Left lung (tissue), 10 donors: ENCODE measurements around the gene CRTC1. TPM values are rescaled to one million over a fixed set of nuclear protein-coding genes. Genes with fewer than 3 reads are reported as not detected.

ENCODE experiments used
- ATAC-seq: fragments of 200-7000 bp; cut with Tn5 transposase; one replicate; pipeline ENCODE4 v1.9.1; 2020; ENCODE audit warnings: moderate library complexity
- DNase-seq, 4 donors: peaks; one replicate each; pipeline ENCODE4 v3.0.0-alpha.2; 2013 to 2020
- H3K27ac ChIP-seq, 2 donors: fragments of 200-600 bp; sonication (generic) in 1 of 2; one replicate each; pipeline versions ENCODE4 v1.5.0 to v1.8.0; 2020 to 2021
- H3K27me3 ChIP-seq, 2 donors: fragments of 200-600 bp; sonication (generic) in 1 of 2; one replicate each; pipeline versions ENCODE4 v1.5.0 to v1.8.0; 2020 to 2021
- H3K36me3 ChIP-seq, 2 donors: fragments of 200-600 bp; sonication (generic) in 1 of 2; one replicate each; pipeline versions ENCODE4 v1.5.0 to v1.8.0; 2020 to 2021
- H3K4me1 ChIP-seq, 2 donors: fragments of 200-600 bp; one replicate each; pipeline ENCODE4 v1.8.0; 2021
- H3K4me3 ChIP-seq, 2 donors: fragments of 200-600 bp; sonication (generic) in 1 of 2; one replicate each; pipeline versions ENCODE4 v1.5.0 to v1.8.0; 2020 to 2021; ENCODE audit warnings: mild to moderate bottlenecking in 1 of 2
- H3K9me3 ChIP-seq, 2 donors: fragments of 200-600 bp; sonication (generic) in 1 of 2; one replicate each; pipeline versions ENCODE4 v1.5.0 to v1.8.0; 2020 to 2021
- intact Hi-C, 2 donors: fragments of 100-400 bp; cut with DNase I; formaldehyde crosslinking; loops; one replicate each; pipeline versions ENCODE4 v1.11.2 to v1.14.2; 2022
- polyA plus RNA-seq, 6 donors: library from polyadenylated mRNA; unstranded; fragments of 120-200 nt; gene quantifications; one replicate each; pipeline ENCODE4 v1.2.1, GENCODE V29; 2013; ENCODE audit not compliant: insufficient read length in 6 of 6
- total RNA-seq, 2 donors: library from RNA; stranded (reverse); fragmentation: NEBNext Ultra II Directional; extraction: Animal tissue kit (Norgen Biotek cat#: 25700); gene quantifications; one replicate each; pipeline ENCODE4 v1.2.1, GENCODE V29; 2021
- TF ChIP-seq, protein P1 (sequence below), 2 donors: fragments of 200-600 bp; sonication (generic) in 1 of 2; IDR thresholded peaks; one replicate each; pipeline versions ENCODE4 v1.5.0 to v1.8.0; 2021; ENCODE audit warnings: antibody characterized with exemption in 2 of 2
- donor health status: DM: no; HTN: yes; CAD: no.
- donor health status: DM: no; HTN: no; CAD: no.

CRTC1 gene
- total and polyA plus RNA-seq, 8 donors: 11.3 to 23.9 (median 14.6) TPM

- TF ChIP-seq, protein P1, sequence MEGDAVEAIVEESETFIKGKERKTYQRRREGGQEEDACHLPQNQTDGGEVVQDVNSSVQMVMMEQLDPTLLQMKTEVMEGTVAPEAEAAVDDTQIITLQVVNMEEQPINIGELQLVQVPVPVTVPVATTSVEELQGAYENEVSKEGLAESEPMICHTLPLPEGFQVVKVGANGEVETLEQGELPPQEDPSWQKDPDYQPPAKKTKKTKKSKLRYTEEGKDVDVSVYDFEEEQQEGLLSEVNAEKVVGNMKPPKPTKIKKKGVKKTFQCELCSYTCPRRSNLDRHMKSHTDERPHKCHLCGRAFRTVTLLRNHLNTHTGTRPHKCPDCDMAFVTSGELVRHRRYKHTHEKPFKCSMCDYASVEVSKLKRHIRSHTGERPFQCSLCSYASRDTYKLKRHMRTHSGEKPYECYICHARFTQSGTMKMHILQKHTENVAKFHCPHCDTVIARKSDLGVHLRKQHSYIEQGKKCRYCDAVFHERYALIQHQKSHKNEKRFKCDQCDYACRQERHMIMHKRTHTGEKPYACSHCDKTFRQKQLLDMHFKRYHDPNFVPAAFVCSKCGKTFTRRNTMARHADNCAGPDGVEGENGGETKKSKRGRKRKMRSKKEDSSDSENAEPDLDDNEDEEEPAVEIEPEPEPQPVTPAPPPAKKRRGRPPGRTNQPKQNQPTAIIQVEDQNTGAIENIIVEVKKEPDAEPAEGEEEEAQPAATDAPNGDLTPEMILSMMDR (IDR thresholded peaks at IDR 0.05): no peak
- Histone ChIP-seq H3K4me3 (no peak overlapping the region), H3K27ac (no peak overlapping the region), H3K27me3 (no peaks in the 10 kb centered on the region), H3K4me1 (peaks cover 11 to 49% of the 10 kb centered on the region in 2 donors), H3K9me3 (no peaks in the 10 kb centered on the region), H3K36me3 (no peaks in the 10 kb centered on the region)
- DNase-seq (no peak), ATAC-seq (peak; percentile 4)
- intact Hi-C loops: no loop called here
These were observed 34.5 kb upstream of the CRTC1 start for GRCh38 chr19:18648973-18649315.

- H3K27ac ChIP-seq: peak overlapping the region; percentile 55 to 74
- TF ChIP-seq, protein P1 (IDR thresholded peaks at IDR 0.05): no peak
- intact Hi-C loops: no loop called here
- peaks cover 11 to 45% of the 10 kb centered on the region in 2 donors for H3K4me1 ChIP-seq
- ATAC-seq: peak; percentile 68
- H3K9me3 ChIP-seq: no peaks in the 10 kb centered on the region
- peak in 2 of 4 donors; percentile 72 to 87 for DNase-seq
- H3K4me3 ChIP-seq: no peak overlapping the region
- H3K36me3 ChIP-seq: no peaks in the 10 kb centered on the region
- no peaks in the 10 kb centered on the region for H3K27me3 ChIP-seq
These were observed 34.0 kb upstream of the CRTC1 start for GRCh38 chr19:18649371-18650020.

DNA sequence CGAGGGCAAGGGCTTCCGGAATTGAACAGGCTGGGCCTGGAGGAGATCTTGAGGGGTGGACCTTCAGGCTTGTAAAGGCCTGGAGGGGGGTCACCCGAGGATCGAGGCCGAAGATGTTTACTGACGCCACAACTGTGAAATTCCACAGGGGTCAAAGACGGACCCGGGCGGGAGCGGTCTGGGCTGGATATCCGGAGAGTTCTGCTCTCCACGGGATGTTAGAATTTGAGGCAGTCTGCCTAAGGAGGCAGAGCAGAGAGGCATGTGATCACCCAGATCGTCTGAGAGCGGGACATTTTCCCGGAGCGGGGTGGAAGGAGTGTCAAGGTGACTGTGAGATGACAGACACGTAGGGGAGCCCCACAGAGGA, 33.5 kb upstream of the CRTC1 start:
- peaks cover 11 to 40% of the 10 kb centered on the region in 2 donors for H3K4me1 ChIP-seq
- DNase-seq: no peak
- peak overlapping the region; percentile 55 to 74 for H3K27ac ChIP-seq
- TF ChIP-seq, protein P1 (IDR thresholded peaks at IDR 0.05): no peak
- no peaks in the 10 kb centered on the region for H3K27me3 ChIP-seq
- H3K9me3 ChIP-seq: no peaks in the 10 kb centered on the region
- intact Hi-C loops: no loop called here
- H3K4me3 ChIP-seq: no peak overlapping the region
- peak; percentile 49 for ATAC-seq
- no peaks in the 10 kb centered on the region for H3K36me3 ChIP-seq

- Histone ChIP-seq H3K27ac (peak overlapping the region; percentile 55 to 74), H3K9me3 (no peaks in the 10 kb centered on the region), H3K4me3 (no peak overlapping the region), H3K4me1 (peaks cover 11 to 38% of the 10 kb centered on the region in 2 donors), H3K27me3 (no peaks in the 10 kb centered on the region), H3K36me3 (no peaks in the 10 kb centered on the region)
- ATAC-seq (peak; percentile 51), DNase-seq (no peak)
- TF ChIP-seq, protein P1 (IDR thresholded peaks at IDR 0.05): no peak
- intact Hi-C loops: no loop called here
These were observed 32.9 kb upstream of the CRTC1 start for GRCh38 chr19:18650468-18651041.

DNA sequence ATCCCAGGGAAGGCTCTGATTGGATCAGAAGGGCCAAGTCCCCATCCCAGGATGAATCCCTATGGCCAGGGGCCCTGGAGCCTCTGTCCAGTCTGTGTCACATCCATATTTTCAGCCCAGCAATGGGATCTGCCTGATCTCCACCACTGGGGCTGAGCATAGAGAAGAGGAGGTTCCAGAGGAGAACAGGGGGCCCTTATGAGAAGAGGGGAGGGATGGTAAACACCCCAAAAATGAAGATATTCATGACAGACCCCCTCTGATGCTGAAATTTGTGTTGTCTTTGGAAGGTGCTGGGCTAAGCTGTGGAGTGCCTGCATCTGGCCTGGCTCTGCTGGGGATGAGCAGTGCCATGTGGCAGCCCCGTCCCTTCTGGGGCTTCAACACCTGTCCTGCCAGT, 32.2 kb upstream of the CRTC1 start:
- intact Hi-C loops: no loop called here
- no peak for ATAC-seq
- no peaks in the 10 kb centered on the region for H3K27me3 ChIP-seq
- no peak for DNase-seq
- no peak overlapping the region for H3K27ac ChIP-seq
- no peak overlapping the region for H3K4me3 ChIP-seq
- TF ChIP-seq, protein P1 (IDR thresholded peaks at IDR 0.05): no peak
- H3K4me1 ChIP-seq: peaks cover 11 to 38% of the 10 kb centered on the region in 2 donors
- H3K9me3 ChIP-seq: no peaks in the 10 kb centered on the region
- no peaks in the 10 kb centered on the region for H3K36me3 ChIP-seq
